Spleen (tissue), 7 donors: ENCODE measurements around the gene KCTD21.

Experiments used
- POLR2A ChIP-seq, 3 donors: fragments of 450-650 bp; IDR thresholded peaks; one replicate each; pipeline ENCODE4 v1.5.1; 2017; ENCODE audit warnings: antibody characterized with exemption in 3 of 3, mild to moderate bottlenecking in 1 of 3
- POLR2AphosphoS5 ChIP-seq, 3 donors: sonication (generic); formaldehyde crosslinking; IDR thresholded peaks; one replicate each; pipeline ENCODE4 v1.5.1; 2017; ENCODE audit warnings: antibody characterized with exemption in 3 of 3
- TF ChIP-seq, protein P1 (sequence below), 11 experiments: fragments of 200-600 bp in 7 of 11; fragments of 450-650 bp in 4 of 11; sonication (generic) in 4 of 11; IDR thresholded peaks in 8 of 11; conservative IDR thresholded peaks in 3 of 11; 1 replicate in 7 of 11; 2 replicates in 4 of 11; pipeline versions ENCODE4 v1.4.0 to v1.8.0; 2016 to 2021; ENCODE audit warnings: antibody characterized with exemption in 11 of 11, inconsistent platforms in 4 of 11, mild to moderate bottlenecking in 1 of 11
- donor health status: DM: no; HTN: no; CAD: no; lungs with moderate emphysema.
- donor health status: DM: no; HTN: no; CAD: no.
- donor health status: DM: no; HTN: no; CAD: no.

GRCh38 chr11:78181185-78181584 is 7.2 kb downstream of the KCTD21 start:
- TF ChIP-seq, protein P1, sequence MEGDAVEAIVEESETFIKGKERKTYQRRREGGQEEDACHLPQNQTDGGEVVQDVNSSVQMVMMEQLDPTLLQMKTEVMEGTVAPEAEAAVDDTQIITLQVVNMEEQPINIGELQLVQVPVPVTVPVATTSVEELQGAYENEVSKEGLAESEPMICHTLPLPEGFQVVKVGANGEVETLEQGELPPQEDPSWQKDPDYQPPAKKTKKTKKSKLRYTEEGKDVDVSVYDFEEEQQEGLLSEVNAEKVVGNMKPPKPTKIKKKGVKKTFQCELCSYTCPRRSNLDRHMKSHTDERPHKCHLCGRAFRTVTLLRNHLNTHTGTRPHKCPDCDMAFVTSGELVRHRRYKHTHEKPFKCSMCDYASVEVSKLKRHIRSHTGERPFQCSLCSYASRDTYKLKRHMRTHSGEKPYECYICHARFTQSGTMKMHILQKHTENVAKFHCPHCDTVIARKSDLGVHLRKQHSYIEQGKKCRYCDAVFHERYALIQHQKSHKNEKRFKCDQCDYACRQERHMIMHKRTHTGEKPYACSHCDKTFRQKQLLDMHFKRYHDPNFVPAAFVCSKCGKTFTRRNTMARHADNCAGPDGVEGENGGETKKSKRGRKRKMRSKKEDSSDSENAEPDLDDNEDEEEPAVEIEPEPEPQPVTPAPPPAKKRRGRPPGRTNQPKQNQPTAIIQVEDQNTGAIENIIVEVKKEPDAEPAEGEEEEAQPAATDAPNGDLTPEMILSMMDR (IDR thresholded peaks at IDR 0.05 in 8 of 11, conservative IDR thresholded peaks at IDR 0.05 in 3 of 11): no peak
- TF ChIP-seq POLR2A (IDR thresholded peaks at IDR 0.05) (no peak), POLR2AphosphoS5 (IDR thresholded peaks at IDR 0.05) (no peak)
